Suprapubic skin (tissue), 4 donors: ENCODE measurements around the gene HOXB5. TPM values are rescaled to one million over a fixed set of nuclear protein-coding genes. Genes with fewer than 3 reads are reported as not detected.

ENCODE experiments used
- DNase-seq, 2 donors: peaks; one replicate each; pipeline ENCODE4 v3.0.0-alpha.2; 2019; ENCODE audit warnings: low spot score in 2 of 2
- H3K27ac ChIP-seq: fragments of 200-600 bp; sonication (generic); one replicate; pipeline ENCODE4 v1.5.1; 2019
- H3K27me3 ChIP-seq: fragments of 200-600 bp; sonication (generic); one replicate; pipeline ENCODE4 v1.5.1; 2019
- H3K36me3 ChIP-seq: fragments of 200-600 bp; sonication (generic); one replicate; pipeline ENCODE4 v1.5.1; 2019
- H3K4me1 ChIP-seq: fragments of 200-600 bp; sonication (generic); one replicate; pipeline ENCODE4 v1.5.1; 2019
- H3K4me3 ChIP-seq: fragments of 200-600 bp; sonication (generic); one replicate; pipeline ENCODE4 v1.5.1; 2019; ENCODE audit warnings: mild to moderate bottlenecking
- H3K9me3 ChIP-seq: fragments of 200-600 bp; sonication (generic); one replicate; pipeline ENCODE4 v1.5.1; 2019
- CTCF ChIP-seq, 2 donors: fragments of 200-600 bp in 1 of 2; fragments of 450-650 bp in 1 of 2; sonication (generic) in 1 of 2; IDR thresholded peaks; one replicate each; pipeline ENCODE4 v1.5.1; 2016 to 2019; ENCODE audit warnings: antibody characterized with exemption in 2 of 2, mild to moderate bottlenecking in 1 of 2, moderate library complexity in 1 of 2
- EP300 ChIP-seq: sonication (generic); formaldehyde crosslinking; IDR thresholded peaks from one replicate; pipeline ENCODE4 v1.6.1; 2017; ENCODE audit warnings: antibody characterized with exemption
- POLR2A ChIP-seq, 2 donors: fragments of 450-650 bp; IDR thresholded peaks; one replicate each; pipeline ENCODE4 v1.6.1; 2017; ENCODE audit warnings: antibody characterized with exemption in 2 of 2, mild to moderate bottlenecking in 2 of 2, moderate library complexity in 2 of 2
- POLR2AphosphoS5 ChIP-seq, 3 donors: sonication (generic); formaldehyde crosslinking; IDR thresholded peaks; one replicate each; pipeline ENCODE4 v1.6.1; 2017; ENCODE audit warnings: antibody characterized with exemption in 3 of 3
- WGBS: methylation state at CpG from one replicate; pipeline ENCODE4 v1.1.5; 2018; 5-methylcytosine and 5-hydroxymethylcytosine counted together
- total RNA-seq, 4 donors: library from RNA; depleted of rRNA; stranded (reverse); fragments of >200 nt; gene quantifications; one replicate each; pipeline ENCODE4 v1.1.0, GENCODE V29; 2016

The HOXB5 gene
- total RNA-seq, 4 donors from 2014 or later, result 0.72 to 0.80 TPM; not detected in 2

- no peaks in the 10 kb centered on the region for H3K9me3 ChIP-seq
- peaks cover 89% of the 10 kb centered on the region for H3K27me3 ChIP-seq
- H3K4me3 ChIP-seq, result no peak overlapping the region
- no peak overlapping the region for H3K27ac ChIP-seq
- TF ChIP-seq CTCF (IDR thresholded peaks at IDR 0.05) (no peak), EP300 (no peak), POLR2A (IDR thresholded peaks at IDR 0.05) (no peak), POLR2AphosphoS5 (IDR thresholded peaks at IDR 0.05) (no peak)
- DNase-seq, result no peak
- H3K4me1 ChIP-seq, result peaks cover 66% of the 10 kb centered on the region
- 91% methylated on average over 5 of the region's 5 CpGs for WGBS
- H3K36me3 ChIP-seq, result peaks cover 3% of the 10 kb centered on the region
These were observed 5.8 kb upstream of the HOXB5 start for GRCh38 chr17:48599354-48599753.

GRCh38 chr17:48598736-48599135 is 5.2 kb upstream of the HOXB5 start:
- DNase-seq, result no peak
- WGBS, result 40% methylated on average over 7 of the region's 7 CpGs
- H3K36me3 ChIP-seq, result peaks cover 3% of the 10 kb centered on the region
- TF ChIP-seq POLR2A (IDR thresholded peaks at IDR 0.05), result no peak
- TF ChIP-seq EP300, result no peak
- TF ChIP-seq POLR2AphosphoS5 (IDR thresholded peaks at IDR 0.05), result no peak
- no peak for TF ChIP-seq CTCF (IDR thresholded peaks at IDR 0.05)
- H3K4me3 ChIP-seq, result peak overlapping the region; percentile 67
- H3K4me1 ChIP-seq, result peaks cover 63% of the 10 kb centered on the region
- no peaks in the 10 kb centered on the region for H3K9me3 ChIP-seq
- peak overlapping the region; percentile 81 for H3K27ac ChIP-seq
- peaks cover 84% of the 10 kb centered on the region for H3K27me3 ChIP-seq

- Histone ChIP-seq H3K9me3 (no peaks in the 10 kb centered on the region), H3K36me3 (peaks cover 3% of the 10 kb centered on the region), H3K4me3 (peak overlapping the region; percentile 67), H3K27me3 (peaks cover 79% of the 10 kb centered on the region), H3K4me1 (peaks cover 65% of the 10 kb centered on the region), H3K27ac (peak overlapping the region; percentile 81)
- 1% methylated on average over 28 of the region's 68 CpGs for WGBS
- DNase-seq, result no peak
- TF ChIP-seq POLR2AphosphoS5 (IDR thresholded peaks at IDR 0.05), result peak in 1 of 3 donors; percentile 53
- no peak for TF ChIP-seq EP300
- TF ChIP-seq CTCF (IDR thresholded peaks at IDR 0.05), result no peak
- no peak for TF ChIP-seq POLR2A (IDR thresholded peaks at IDR 0.05)
These were observed 4.4 kb upstream of the HOXB5 start for GRCh38 chr17:48597778-48598631.

GRCh38 chr17:48597528-48597777 is 3.9 kb upstream of the HOXB5 start:
- H3K27ac ChIP-seq, result peak overlapping the region; percentile 81
- H3K4me3 ChIP-seq, result peak overlapping the region; percentile 67
- peaks cover 75% of the 10 kb centered on the region for H3K27me3 ChIP-seq
- peaks cover 60% of the 10 kb centered on the region for H3K4me1 ChIP-seq
- TF ChIP-seq POLR2A (IDR thresholded peaks at IDR 0.05), result no peak
- TF ChIP-seq POLR2AphosphoS5 (IDR thresholded peaks at IDR 0.05), result no peak
- no peak for TF ChIP-seq EP300
- TF ChIP-seq CTCF (IDR thresholded peaks at IDR 0.05), result no peak
- peaks cover 3% of the 10 kb centered on the region for H3K36me3 ChIP-seq
- DNase-seq, result no peak
- no peaks in the 10 kb centered on the region for H3K9me3 ChIP-seq
- WGBS, result 4% methylated on average over 4 of the region's 16 CpGs

- TF ChIP-seq POLR2A (IDR thresholded peaks at IDR 0.05) (no peak), CTCF (IDR thresholded peaks at IDR 0.05) (no peak), POLR2AphosphoS5 (IDR thresholded peaks at IDR 0.05) (no peak), EP300 (no peak)
- H3K4me3 ChIP-seq, result peak overlapping the region; percentile 67
- no peaks in the 10 kb centered on the region for H3K9me3 ChIP-seq
- H3K36me3 ChIP-seq, result peaks cover 3% of the 10 kb centered on the region
- DNase-seq, result no peak
- H3K27me3 ChIP-seq, result peaks cover 73% of the 10 kb centered on the region
- peak overlapping the region; percentile 81 for H3K27ac ChIP-seq
- H3K4me1 ChIP-seq, result peaks cover 60% of the 10 kb centered on the region
- WGBS, result 42% methylated on average over 23 of the region's 26 CpGs
These were observed 3.4 kb upstream of the HOXB5 start for GRCh38 chr17:48596735-48597527.
